Neural cell (in vitro differentiated cells): ENCODE results near the gene PTPRF.

Experiments
- EP300 ChIP-seq: fragments of 450-650 bp; conservative IDR thresholded peaks from 2 replicates; pipeline ENCODE4 v1.6.1; 2014; ENCODE audit warnings: antibody characterized with exemption, mild to moderate bottlenecking, moderate library complexity; ENCODE audit not compliant: poor library complexity, severe bottlenecking
- RAD21 ChIP-seq: fragments of 450-650 bp; conservative IDR thresholded peaks from 2 replicates; pipeline ENCODE4 v1.6.1; 2014; ENCODE audit warnings: antibody characterized with exemption, mild to moderate bottlenecking, moderate library complexity

DNA sequence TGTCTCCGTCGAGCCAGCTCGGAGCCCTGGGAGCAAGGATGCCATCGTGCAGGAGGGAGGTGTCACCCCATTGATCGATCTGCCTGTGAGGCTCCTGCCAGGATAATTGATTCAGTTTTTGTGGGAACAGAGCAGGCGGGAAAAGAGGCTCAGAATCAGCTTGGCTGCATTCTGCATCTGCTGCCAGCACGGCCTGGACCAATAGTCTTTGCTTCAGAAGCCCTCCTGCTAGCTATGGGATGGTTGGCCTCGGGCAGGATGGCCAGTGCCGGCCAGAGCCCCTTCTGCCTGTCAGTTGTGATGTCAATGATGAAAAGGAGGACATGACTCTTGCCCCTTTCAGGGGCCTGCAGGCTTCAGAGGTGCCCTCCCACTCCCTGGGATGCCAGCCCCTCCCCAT lies 39.6 kb downstream of the PTPRF start:
- TF ChIP-seq EP300 (no peak), RAD21 (no peak)
